ENCODE measurements around the gene FSIP1.
A peak's percentile ranks its signal among the peaks of the same experiment; 100 is the strongest.

FSIP1 gene

DNA sequence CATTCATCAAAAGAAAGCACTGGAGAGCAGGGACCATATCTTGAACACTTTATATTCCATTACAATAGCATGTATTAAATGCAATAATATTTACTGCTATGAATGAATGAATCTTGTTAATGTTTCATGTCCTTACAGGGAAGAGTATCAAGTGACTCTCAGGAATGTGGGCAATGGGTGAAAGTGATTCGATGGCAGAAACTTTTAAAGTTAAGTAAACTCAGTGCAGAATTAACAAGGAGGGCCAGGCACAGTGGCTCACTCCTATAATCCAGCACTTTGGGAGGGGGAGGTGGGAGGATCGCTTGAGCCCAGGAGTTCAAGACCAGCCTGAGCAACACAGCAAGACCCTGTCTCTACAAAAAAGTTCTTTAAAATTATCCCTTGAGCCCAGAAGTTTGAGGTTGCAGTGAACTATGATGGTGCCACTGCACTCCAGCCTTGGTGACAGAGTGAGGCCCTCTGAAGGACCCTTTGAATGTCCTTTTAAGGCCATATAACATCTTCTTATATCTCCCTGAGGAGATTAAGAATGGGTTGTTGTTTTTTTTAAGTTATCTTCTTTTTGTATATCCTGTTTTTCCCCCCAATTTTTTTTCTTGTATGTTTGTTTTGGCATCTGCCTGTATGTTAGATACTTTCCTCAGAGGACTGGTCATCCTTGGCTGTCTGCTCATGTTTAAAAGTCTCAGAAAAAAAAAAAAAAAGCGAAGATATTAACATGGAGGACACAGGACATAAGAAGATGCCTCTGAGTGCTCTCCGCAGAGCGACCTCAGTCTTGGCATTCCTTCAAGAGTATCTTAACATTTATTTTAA lies 9.6 kb upstream of the FSIP1 start:
- DNase-seq (ENCODE audit: low spot score), result no peak

DNA sequence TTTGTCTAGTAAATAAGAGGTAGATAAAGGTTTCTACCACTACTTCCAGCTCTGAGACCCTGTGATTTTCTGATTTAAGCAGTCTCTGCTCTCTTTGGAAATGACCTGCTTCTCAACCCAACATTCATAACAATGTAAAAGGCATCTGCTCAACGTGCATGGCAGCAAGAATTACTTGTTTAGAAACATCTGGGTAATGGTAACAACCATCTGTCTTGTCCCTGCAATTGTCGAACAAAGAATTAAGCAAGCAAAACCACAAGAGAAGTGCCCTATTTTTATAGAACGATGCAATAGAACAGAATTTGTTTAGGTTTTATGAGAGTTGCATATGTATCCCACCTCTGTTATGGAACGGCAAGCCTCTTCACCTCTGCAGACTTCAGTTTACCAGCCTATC lies 7.1 kb upstream of the FSIP1 start:
- DNase-seq (ENCODE audit: low spot score), result no peak

DNA sequence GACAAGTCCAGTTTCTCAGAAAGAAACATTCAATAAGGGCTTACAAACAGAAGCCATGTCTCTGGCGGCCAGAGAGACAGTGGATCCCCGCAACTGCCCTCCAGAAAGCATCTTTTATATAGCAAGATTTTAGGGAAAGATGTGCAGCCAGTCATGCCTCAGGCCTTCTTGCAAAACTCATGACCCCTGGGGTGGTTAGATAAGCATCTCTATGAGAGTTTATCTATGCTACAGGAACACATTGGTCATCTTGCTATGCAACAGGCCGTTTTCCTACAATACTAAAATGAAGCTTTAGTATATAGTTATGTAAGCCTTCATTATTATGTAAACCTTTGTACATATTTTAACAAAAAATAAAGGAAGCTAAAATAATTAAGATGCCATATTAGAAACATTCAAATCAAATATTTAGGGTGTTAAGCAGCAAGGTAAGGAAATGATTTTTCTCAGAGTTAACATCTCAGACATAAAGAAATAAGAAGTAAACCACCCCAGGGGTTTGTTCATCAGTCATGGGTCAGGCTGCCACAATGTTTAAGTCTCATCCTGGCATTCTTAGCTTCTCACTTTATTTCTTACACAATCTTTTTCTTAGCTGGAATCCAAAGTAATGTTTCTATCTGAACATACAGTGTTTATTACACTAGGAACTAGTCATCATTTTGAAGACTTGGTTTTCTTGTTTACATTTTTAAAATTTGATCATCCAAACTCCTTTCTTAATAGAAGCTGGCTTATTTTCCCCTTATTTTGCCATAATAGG lies 6.3 kb upstream of the FSIP1 start:
- no peak for DNase-seq (ENCODE audit: low spot score)

DNA sequence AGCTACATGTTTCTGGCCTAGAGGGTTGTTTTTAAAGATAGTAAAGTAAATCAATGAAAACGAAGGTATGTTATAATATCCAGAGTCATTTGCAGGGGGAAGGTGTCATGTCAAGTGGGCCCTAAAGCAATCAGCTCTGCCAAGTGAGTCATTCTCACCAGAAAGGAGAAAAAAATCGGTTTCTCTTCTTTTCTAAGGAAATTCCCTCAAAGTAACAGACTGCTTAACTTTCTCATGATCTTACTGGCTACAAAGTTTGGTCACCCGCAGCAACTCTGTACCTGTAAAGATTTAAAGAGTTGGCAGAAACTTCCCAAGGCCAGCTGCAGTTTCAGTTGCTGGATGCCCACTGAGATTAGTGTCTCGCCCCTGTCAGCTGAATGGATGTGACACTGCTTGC lies 5.5 kb upstream of the FSIP1 start:
- no peak for DNase-seq (ENCODE audit: low spot score)

DNA sequence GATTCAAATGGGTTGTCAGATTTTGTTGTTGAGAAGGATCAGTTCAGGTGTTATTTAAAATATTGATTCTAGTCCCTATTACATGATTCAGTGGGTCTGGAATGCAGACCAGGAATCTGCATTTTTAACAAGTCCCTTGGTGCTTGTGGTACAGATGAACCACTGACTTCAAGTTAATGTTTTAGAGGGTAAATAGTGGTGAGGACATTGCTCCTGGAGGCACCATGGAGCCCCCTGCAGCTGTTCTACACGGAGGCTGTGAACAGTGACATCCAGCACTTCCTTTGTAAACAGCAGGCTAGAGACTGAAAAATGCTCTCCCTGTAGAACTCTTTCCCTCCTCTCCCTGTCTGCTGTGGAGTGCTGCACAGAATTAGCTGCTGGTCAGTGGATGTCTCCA lies 4.8 kb upstream of the FSIP1 start:
- no peak for DNase-seq (ENCODE audit: low spot score)

DNA sequence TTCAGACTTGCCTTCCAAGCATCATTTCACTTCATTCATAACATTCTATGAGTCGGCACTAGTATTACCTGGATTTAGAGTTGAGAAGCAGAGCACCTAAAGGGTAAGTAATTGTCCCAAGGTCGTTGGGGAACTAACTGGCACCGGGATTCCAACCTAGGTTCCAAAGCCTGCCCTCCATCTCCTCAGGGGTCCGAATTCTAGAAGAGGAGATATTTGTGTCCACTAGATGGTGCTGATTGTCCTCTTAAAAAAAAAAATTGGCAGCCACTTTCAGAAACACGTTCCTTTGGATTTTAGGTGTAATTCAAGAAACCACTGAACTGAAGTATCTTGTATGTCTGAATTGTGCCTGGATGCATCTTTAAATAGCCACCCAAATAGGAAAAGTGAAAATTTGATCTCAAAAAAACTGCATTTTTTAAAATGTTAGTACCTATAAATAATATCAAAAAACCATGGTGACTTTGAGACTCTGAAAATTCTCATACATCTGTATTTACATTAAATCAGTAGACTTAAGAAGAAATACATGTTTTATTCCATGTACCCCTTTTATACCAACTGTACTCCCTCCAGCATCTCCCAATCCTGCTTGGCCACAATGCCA lies 3.9 kb upstream of the FSIP1 start:
- peak; percentile 63 for DNase-seq (ENCODE audit: low spot score)

DNA sequence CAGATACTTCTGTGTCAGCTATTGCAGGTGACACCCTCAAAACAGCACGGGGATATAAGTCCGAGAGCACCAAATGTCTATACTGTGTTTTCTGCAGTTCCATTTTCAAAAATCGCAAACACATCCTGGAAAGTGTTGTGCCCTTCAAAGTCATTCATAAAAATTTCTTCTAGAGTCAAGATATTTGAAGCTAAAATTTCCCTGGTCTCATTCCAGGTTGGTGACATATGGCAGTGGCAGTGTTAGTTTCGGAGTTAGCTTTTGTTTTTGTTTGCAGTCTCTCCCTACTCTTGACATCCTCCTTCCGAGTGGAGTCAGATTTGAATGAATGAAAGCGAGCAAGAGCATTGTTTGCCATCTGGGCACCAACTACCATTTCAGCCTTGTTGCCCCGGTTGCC lies 3.2 kb upstream of the FSIP1 start:
- DNase-seq (ENCODE audit: low spot score), result no peak

DNA sequence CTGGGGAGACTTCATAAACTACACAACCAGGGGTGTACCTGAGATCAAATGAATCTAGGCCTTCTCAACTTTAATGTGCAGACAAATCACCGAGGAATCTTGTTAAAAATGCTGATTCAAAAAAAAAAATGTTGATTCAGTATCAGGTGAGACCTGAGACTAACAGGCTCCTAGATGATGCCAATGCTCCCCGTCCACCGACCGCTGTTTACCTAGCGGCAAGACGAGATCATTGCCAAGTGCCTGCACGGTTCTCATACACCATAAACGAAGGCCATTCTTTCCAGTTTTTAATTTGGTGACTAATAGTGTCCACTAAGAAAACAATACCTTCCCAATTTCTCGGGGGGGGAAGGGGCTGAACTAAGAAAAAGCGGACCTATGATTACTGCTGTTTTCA lies 2.5 kb upstream of the FSIP1 start:
- DNase-seq (ENCODE audit: low spot score), result no peak

DNA sequence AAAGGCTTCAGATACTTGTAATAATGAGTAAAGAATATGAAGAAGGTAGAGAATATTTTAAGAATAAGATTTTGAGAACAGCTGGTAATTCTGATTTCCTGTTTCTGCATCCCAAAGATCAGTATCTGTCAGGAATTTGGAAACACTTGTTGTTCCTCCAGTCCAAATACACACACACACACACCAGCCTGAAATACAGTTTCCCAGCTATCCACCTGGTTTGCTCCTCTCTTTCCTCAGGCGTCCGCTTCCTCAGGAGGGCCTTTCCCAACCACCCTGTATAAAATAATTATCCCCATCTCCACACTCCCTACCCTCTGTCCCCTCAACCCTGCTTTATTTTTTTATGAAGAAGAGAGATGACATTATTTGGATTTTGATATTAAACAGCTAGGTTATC lies 2.0 kb upstream of the FSIP1 start:
- DNase-seq (ENCODE audit: low spot score), result no peak

DNA sequence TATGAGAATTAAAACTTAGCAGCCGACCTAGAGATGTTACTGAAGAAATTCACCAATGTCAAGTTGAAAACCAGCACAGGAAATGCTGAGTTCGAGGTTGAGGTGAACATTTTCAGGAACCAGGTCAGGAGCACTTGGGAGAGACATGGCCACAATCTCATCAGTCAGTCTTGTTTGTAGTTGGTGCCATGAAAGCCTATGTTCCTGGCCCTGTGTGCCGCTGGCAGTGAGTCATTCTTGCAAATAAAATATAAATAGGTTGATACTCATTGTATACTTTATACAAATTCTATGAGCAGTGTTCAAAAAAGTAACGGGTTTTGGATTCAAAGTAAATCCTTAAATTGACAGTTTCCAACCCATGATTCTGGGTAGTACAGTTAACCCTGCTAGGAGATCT lies 1.5 kb upstream of the FSIP1 start:
- peak; percentile 29 for DNase-seq (ENCODE audit: low spot score)

DNA sequence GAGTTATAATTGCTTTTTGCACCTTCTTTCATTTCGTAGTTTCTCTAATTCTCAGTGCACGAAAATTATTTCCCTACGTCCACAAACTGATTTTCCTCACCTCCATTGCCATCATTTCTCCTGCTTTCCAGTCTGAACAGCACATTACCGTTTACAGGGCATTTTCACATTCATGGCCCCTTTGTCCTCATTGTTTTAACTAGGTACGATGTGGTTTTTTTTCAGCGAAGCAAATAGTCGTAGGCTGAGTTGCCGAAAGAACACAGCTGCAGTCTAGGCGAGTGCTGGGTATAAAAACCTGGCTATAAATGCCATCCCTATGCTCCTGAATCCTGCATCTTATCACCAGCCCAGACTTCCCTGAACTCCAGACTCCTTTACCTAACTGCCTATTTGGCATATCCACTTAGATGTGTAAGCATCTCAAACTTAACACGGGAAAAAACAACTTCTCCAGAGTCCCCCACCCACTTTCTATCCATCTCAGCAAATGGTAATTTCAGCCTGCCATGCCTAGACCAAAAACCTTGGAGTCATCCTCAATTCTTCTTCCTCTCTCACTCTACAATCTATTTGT lies 691 bp upstream of the FSIP1 start:
- no peak for DNase-seq (ENCODE audit: low spot score)

DNA sequence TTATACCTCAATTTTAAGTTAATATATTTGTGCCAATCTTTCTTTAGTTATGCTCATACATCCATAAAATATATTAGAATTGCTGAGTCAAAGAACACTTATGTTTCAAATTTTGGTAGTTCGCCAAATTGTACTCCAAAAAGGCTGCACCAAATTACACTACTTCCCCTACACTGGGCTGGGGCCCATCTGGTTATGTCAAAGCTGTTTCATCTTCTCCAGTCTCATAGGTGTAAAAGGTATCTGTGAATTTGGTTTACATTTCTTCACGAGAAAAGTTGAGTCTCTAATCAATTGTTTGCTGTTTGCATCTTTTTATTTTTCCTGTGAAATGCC lies 706 bp downstream of the FSIP1 start:
- no peak for DNase-seq (ENCODE audit: low spot score)

DNA sequence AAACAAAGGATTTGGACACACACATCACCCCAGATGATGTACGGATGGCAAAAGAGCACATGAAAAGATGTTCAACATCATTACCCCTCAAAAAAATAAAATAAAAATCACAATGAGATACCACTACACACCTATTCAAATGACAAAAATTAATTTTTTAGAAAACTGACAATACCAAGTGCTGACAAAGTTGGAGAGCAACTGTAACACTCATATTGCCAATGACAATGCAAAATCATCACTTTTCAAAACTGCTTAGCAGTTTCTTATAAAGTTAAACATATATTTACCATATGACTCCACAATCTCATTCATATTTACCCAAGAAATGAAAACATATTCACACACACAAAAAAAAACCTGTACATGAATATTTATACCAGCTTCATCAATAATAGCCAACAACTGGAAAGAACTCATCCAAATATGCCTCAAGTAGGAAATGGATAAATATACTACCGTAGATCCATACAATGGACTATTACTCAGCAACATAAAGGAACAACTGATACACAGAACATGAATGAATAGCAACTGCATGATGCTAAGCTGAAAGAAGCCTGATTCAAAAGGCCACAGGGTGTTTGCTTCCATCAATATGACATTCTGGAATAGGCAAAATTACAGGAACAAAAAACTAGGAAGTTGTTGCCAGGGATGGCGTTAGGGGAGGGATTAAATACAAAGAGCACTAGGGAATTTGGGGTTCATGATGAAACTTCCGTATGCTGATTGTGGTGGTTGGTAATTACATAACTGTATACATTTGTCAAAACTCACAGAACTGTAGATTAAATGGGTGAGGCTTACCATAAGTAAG lies 1.3 kb downstream of the FSIP1 start:
- no peak for DNase-seq (ENCODE audit: low spot score)

DNA sequence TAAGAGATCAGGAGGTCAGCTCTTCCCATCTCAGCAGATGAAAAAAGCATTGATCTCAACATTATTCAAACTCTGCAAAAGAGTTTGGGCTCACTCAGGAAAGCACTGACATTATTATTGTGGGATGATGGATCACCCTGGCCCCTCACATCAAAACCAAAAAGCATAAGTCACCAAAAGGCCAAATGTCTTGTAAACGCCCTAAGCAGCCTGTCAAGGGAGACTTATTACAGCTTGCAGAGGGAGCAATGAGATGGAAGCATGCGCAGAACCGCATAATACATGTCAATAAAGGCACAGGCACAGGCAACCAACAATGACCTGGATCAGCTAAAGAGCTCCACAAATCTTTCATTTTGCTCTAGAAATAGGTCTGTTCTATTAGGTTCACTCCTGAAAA lies 4.6 kb downstream of the FSIP1 start:
- DNase-seq (ENCODE audit: low spot score), result no peak

DNA sequence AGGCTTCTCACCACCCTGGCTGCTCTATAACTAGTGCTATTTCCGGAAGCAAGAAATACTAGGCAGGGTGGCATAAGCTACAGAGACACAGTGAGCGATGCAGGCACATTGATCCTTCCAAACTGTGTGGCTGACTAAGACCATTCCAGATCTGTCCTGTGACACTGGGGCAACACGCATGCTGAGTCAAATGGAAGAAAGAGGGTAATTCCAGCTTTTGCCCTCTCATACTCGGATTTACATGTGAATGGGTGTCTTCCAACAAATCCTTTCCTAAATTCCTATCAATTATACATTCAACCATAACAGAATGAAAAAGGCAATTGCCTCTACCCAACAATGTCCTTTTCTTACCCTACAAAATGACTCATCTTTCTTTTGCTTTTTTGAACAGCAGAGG lies 5.1 kb downstream of the FSIP1 start:
- no peak for DNase-seq (ENCODE audit: low spot score)

DNA sequence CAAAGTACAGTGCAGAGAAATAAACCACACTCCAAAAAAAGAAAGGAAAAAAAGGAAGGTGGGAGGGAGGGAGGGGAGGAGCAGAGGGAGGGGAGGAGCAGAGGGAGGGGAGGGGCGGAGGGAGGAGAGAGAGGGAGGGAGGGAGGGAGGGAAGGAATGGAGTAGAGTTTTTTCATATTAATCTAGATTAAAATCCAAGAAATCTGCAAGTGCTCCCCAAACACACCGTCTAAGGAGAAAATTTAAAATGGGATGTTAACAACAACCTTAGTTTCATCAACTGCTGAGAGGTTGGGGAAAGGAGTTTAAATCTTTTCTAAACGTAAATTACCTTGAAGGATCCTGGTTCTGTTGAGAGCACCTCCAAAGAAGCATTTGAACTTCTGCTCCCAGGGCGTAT lies 6.6 kb downstream of the FSIP1 start:
- DNase-seq (ENCODE audit: low spot score), result no peak

DNA sequence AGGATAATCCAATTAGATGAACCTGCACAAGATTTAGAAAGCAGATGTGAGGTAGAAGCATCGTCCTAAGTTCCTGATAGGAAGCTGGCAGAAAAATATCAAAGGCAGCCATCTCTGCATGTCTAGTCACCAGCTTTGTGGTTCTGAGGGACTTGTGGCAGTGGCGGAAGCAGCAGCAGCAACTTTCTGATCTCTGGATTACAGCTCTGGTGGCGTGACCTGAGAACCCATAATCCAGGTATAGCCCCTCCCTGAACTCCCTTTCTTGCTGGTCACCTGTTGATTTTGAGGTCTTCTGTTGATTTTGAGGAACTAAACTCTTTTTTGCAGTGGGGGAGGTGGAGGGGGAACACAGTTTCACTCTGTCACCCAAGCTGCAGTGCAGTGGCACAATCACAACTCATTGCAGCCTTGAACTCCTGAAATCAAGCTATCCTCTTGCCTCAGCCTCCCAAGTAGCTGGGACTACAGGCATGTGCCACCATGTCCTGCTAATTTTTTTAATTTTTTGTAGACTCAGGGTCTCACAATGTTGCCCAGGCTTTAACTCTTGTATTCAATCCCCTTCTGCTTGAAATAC lies 7.9 kb downstream of the FSIP1 start:
- no peak for DNase-seq (ENCODE audit: low spot score)

DNA sequence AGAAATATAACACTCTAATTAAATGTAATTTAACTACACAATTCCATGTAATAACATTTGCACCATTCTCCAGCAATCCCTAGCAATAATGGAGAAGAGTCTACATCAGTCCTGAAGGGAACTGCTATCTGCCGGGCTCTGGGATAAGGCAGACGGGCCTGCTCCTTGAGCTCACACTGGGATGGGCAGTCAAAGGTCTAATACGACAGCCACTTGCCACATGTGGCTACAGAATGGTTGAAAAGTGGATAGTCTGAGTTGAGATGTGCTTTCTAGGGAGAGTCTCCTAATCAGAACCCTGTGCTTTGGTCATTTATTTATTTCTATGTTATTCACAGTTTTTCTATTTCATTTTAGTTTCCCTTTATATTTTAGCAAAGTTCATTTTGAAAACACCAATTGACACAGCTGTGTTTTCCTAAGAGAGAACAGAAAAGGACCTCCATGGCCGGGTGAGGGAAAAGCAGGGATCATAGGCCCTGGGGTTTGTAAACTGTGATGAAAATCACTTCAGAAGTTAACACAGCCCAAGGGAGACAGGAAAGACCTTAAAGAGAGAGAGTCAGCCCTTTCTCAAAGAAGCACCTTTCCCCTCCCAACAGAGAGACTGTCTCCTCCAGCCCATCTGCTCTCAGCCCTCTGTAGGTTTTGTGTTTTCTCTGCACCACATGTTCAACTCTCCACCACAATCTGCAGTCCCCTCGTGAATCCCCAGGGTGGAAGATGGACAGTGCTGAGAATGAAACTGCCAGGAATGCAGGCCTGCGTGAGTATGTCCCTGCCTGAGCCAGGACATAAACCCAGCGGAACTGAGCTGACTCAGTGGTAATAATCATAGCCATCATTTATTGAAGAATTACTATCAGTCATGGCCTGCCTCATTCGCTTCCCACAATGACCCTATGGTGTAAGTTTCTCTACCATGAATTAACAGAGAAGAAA lies 11.6 kb downstream of the FSIP1 start:
- no peak for DNase-seq (ENCODE audit: low spot score)

DNA sequence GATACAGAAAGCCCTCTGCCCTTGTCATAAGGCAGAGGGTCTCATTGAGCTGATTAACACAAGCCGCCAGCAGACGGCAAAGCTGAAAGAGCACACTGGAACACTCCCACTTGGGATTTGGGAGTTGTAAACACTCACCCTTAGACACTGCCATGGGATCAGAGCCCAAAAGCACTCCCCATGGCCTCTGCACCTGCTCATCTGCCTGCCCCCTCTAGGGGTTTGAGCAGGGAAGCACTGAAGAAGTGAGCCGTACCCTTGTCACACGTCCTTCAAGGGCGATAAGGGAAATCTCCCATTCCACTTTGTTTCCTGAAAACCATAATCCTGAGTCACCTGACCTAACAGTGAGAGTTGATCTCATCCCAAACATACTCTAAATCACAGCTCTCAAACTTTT lies 14.7 kb downstream of the FSIP1 start:
- DNase-seq (ENCODE audit: low spot score), result no peak

DNA sequence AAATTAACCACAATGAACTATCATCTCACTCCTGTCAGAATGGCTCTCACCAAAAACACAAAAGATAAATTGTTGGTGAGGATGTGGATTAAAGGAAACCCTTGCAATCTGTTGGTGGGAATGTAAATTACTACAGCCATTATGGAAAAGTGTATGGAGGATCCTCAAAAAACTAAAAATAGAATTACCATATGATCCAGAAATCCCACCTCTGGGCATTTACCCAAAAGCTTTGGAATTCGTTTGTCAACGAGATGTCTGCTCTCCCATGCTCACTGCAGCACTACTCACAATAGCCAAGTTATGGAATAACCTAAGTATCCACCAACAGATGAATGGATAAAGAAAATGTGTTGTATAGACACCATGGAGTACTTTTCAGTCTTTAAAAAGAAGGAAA lies 21.6 kb downstream of the FSIP1 start:
- DNase-seq (ENCODE audit: low spot score), result no peak
